Eye (tissue), 1 donor: Measurements from ENCODE around the gene CGB1.
A peak's percentile ranks its signal among the peaks of the same experiment; 100 is the strongest.
"Not testable (repeated sequence)": the region's sequence is repeated elsewhere in the genome, so short reads cannot be mapped to it uniquely, and the experiment has no call there.

Experiments used
- DNase-seq: peaks from one replicate; pipeline ENCODE4 v3.0.0-alpha.2; 2015

The CGB1 gene

GRCh38 chr19:49036815-49037214 lies at the start of gene CGB1:
Gene CGB1 (minus strand): TSS chr19:49036895. CDS start chr19:49036711, 184 bp downstream.
- DNase-seq = not testable (repeated sequence)

GRCh38 chr19:49086296-49086695 lies 49.6 kb upstream of the CGB1 start:
- DNase-seq = no peak

- no peak for DNase-seq
Observed at GRCh38 chr19:49085868-49086232, 49.2 kb upstream of the CGB1 start.

GRCh38 chr19:49085020-49085867 lies 48.5 kb upstream of the CGB1 start, which contains the start of gene SNRNP70:
Gene SNRNP70 (plus strand): TSS chr19:49085451. CDS start chr19:49086415, 964 bp downstream.
- peak; percentile 100 for DNase-seq

- no peak for DNase-seq
Observed at GRCh38 chr19:49084206-49085019, 47.7 kb upstream of the CGB1 start.

- DNase-seq = no peak
Observed at GRCh38 chr19:49081273-49081672, 44.6 kb upstream of the CGB1 start.

GRCh38 chr19:49080392-49080791 lies 43.7 kb upstream of the CGB1 start:
- DNase-seq = no peak

GRCh38 chr19:49074869-49075268 lies 38.2 kb upstream of the CGB1 start:
- DNase-seq = peak; percentile 70

GRCh38 chr19:49073514-49074378 lies 37.1 kb upstream of the CGB1 start:
- no peak for DNase-seq

GRCh38 chr19:49071860-49072547 lies 35.3 kb upstream of the CGB1 start:
- DNase-seq = peak; percentile 73

- DNase-seq = no peak
Observed at GRCh38 chr19:49070416-49070815, 33.7 kb upstream of the CGB1 start.

GRCh38 chr19:49069026-49069425 lies 32.3 kb upstream of the CGB1 start:
- no peak for DNase-seq

GRCh38 chr19:49067554-49067953 lies 30.9 kb upstream of the CGB1 start:
- no peak for DNase-seq

GRCh38 chr19:49065905-49066512 lies 29.3 kb upstream of the CGB1 start:
- no peak for DNase-seq

- DNase-seq = peak; percentile 79
Observed at GRCh38 chr19:49064768-49065611, 28.3 kb upstream of the CGB1 start, which contains the start of gene NTF4. Gene NTF4 (minus strand): TSS chr19:49064818. CDS start chr19:49061997, 2,821 bp downstream.

- no peak for DNase-seq
Observed at GRCh38 chr19:49064029-49064629, 27.4 kb upstream of the CGB1 start.

- no peak for DNase-seq
Observed at GRCh38 chr19:49061445-49061844, 24.8 kb upstream of the CGB1 start.

- no peak for DNase-seq
Observed at GRCh38 chr19:49061000-49061399, 24.3 kb upstream of the CGB1 start.

GRCh38 chr19:49059053-49059452 lies 22.4 kb upstream of the CGB1 start:
- DNase-seq = no peak

- DNase-seq = peak; percentile 33
Observed at GRCh38 chr19:49058562-49058961, 21.9 kb upstream of the CGB1 start.
